SK-N-SH (cell line): ENCODE measurements around the gene RAB6B. TPM values are rescaled to one million over a fixed set of nuclear protein-coding genes. Genes with fewer than 3 reads are reported as not detected.

Experiments
- CTCF ChIA-PET: fragments of 300-600, 350-600 bp; formaldehyde crosslinking; extraction: SDS; loops from one replicate; lab custom pipeline; 2021; lab: Yijun Ruan, JAX
- POLR2A ChIA-PET: fragments of 350-600 bp; sonication (Branson Sonifier 250); formaldehyde crosslinking; extraction: SDS; loops from one replicate; lab custom pipeline; 2020; ENCODE audit warnings: antibody characterized with exemption, inconsistent platforms; lab: Yijun Ruan, JAX
- DNase-seq: peaks from one replicate; pipeline ENCODE4 v3.0.0; 2012
- H2AFZ ChIP-seq: fragments of 200-600 bp; sonication (generic); 2 replicates; pipeline ENCODE4 v1.8.1; 2016; ENCODE audit warnings: antibody characterized with exemption, mild to moderate bottlenecking, low read depth
- H3F3A ChIP-seq: fragments of 200-600 bp; sonication (generic); replicated peaks from 2 replicates; pipeline ENCODE3; 2016; ENCODE audit warnings: antibody characterized with exemption, mild to moderate bottlenecking; ENCODE audit not compliant: insufficient read depth
- H3K27ac ChIP-seq, 2 experiments: fragments of 200-500 bp in 1 of 2; fragments of 200-600 bp in 1 of 2; sonication (Bioruptor generic) in 1 of 2; sonication (generic), shearing (Covaris generic) in 1 of 2; 2 replicates each; pipeline versions ENCODE4 v1.5.1 to v1.6.1; 2014 to 2016; ENCODE audit warnings: low read depth in 2 of 2, inconsistent platforms in 1 of 2, low read length in 1 of 2, mild to moderate bottlenecking in 1 of 2, mixed read lengths in 1 of 2
- H3K27me3 ChIP-seq: fragments of 200-600 bp; sonication (generic), shearing (Covaris generic); 2 replicates; pipeline ENCODE4 v1.6.1; 2016; ENCODE audit warnings: mixed run types; ENCODE audit not compliant: insufficient read depth
- H3K36me3 ChIP-seq, 2 experiments: fragments of 200-500 bp in 1 of 2; fragments of 200-600 bp in 1 of 2; sonication (Bioruptor generic) in 1 of 2; sonication (generic) in 1 of 2; replicated peaks in 1 of 2; 2 replicates each; pipeline versions ENCODE3 to v1.5.1; 2014 to 2016; ENCODE audit warnings: low read length in 1 of 2, mild to moderate bottlenecking in 1 of 2; ENCODE audit not compliant: insufficient read depth in 2 of 2, control insufficient read depth in 1 of 2
- H3K4me1 ChIP-seq, 2 experiments: fragments of 200-500 bp in 1 of 2; fragments of 200-600 bp in 1 of 2; sonication (Bioruptor generic) in 1 of 2; sonication (generic), shearing (Covaris generic) in 1 of 2; 2 replicates each; pipeline versions ENCODE4 v1.5.1 to v1.6.1; 2014 to 2016; ENCODE audit warnings: low read depth in 1 of 2, low read length in 1 of 2, mixed run types in 1 of 2; ENCODE audit not compliant: insufficient read depth in 2 of 2, control insufficient read depth in 1 of 2
- H3K4me2 ChIP-seq: fragments of 200-600 bp; sonication (generic), shearing (Covaris generic); 2 replicates; pipeline ENCODE4 v1.6.1; 2017; ENCODE audit warnings: mixed run types
- H3K4me3 ChIP-seq, 2 experiments: fragments of 200-500 bp in 1 of 2; fragments of 200-600 bp in 1 of 2; sonication (Bioruptor generic) in 1 of 2; sonication (generic), shearing (Covaris generic) in 1 of 2; 2 replicates each; pipeline versions ENCODE4 v1.5.1 to v1.8.1; 2014 to 2016; ENCODE audit warnings: low read depth in 2 of 2, inconsistent platforms in 1 of 2, low read length in 1 of 2, mild to moderate bottlenecking in 1 of 2, mixed read lengths in 1 of 2, moderate library complexity in 1 of 2
- H3K79me2 ChIP-seq: fragments of 200-600 bp; sonication (generic); 2 replicates; pipeline ENCODE4 v1.8.1; 2017; ENCODE audit warnings: mild to moderate bottlenecking; ENCODE audit not compliant: insufficient read depth
- H3K9ac ChIP-seq: fragments of 200-600 bp; sonication (generic); 2 replicates; pipeline ENCODE4 v1.6.1; 2017; ENCODE audit warnings: mixed run types
- H3K9me2 ChIP-seq: fragments of 200-600 bp; sonication (generic); 2 replicates; pipeline ENCODE4 v1.6.1; 2017; ENCODE audit warnings: mixed run types
- H3K9me3 ChIP-seq: fragments of 200-600 bp; sonication (generic); 2 replicates; pipeline ENCODE4 v1.6.1; 2017; ENCODE audit warnings: mixed run types, mild to moderate bottlenecking, moderate library complexity
- H4K20me1 ChIP-seq: fragments of 200-600 bp; sonication (generic); 2 replicates; pipeline ENCODE4 v1.6.1; 2017; ENCODE audit warnings: mild to moderate bottlenecking, mixed run types; ENCODE audit not compliant: insufficient read depth
- ELF1 ChIP-seq: IDR thresholded peaks from 2 replicates; pipeline ENCODE4 v1.4.0; 2012
- EP300 ChIP-seq, 2 experiments: IDR thresholded peaks; 2 replicates each; pipeline versions ENCODE4 v1.4.0 to v1.6.1; 2012; ENCODE audit warnings: borderline replicate concordance in 1 of 2, low read depth in 1 of 2, low read length in 1 of 2
- GABPA ChIP-seq: IDR thresholded peaks from 2 replicates; pipeline ENCODE4 v1.4.0; 2012; ENCODE audit warnings: low read depth, mild to moderate bottlenecking
- GATA2 ChIP-seq: sonication (generic); formaldehyde crosslinking; IDR thresholded peaks from 2 replicates; pipeline ENCODE4 v1.5.0; 2020; ENCODE audit warnings: mild to moderate bottlenecking, missing genetic modification reagents
- JUND ChIP-seq: IDR thresholded peaks from 2 replicates; pipeline ENCODE4 v1.4.0; 2012
- MEF2A ChIP-seq: IDR thresholded peaks from 2 replicates; pipeline ENCODE4 v1.4.0; 2012; ENCODE audit warnings: low read depth, borderline replicate concordance
- MXI1 ChIP-seq: IDR thresholded peaks from 2 replicates; pipeline ENCODE4 v1.6.1; 2012; ENCODE audit warnings: mild to moderate bottlenecking, low read depth, low read length, improper control_type of control experiment
- NFIC ChIP-seq: IDR thresholded peaks from 2 replicates; pipeline ENCODE4 v1.4.0; 2012; ENCODE audit warnings: borderline replicate concordance
- NRF1 ChIP-seq: IDR thresholded peaks from 2 replicates; pipeline ENCODE4 v1.6.1; 2012; ENCODE audit warnings: low read depth, mild to moderate bottlenecking, low read length
- PBX3 ChIP-seq: IDR thresholded peaks from 2 replicates; pipeline ENCODE4; 2012
- RAD21 ChIP-seq: IDR thresholded peaks from 2 replicates; pipeline ENCODE4 v1.6.1; 2012; ENCODE audit warnings: mild to moderate bottlenecking, low read length
- RCOR1 ChIP-seq: fragments of 150-350 bp; IDR thresholded peaks from 2 replicates; pipeline ENCODE4 v1.6.1; 2017; ENCODE audit warnings: antibody characterized with exemption, low read length
- RXRA ChIP-seq: IDR thresholded peaks from 2 replicates; pipeline ENCODE4 v1.4.0; 2012; ENCODE audit warnings: low read depth, mild to moderate bottlenecking, borderline replicate concordance
- SIN3A ChIP-seq: IDR thresholded peaks from 2 replicates; pipeline ENCODE4 v1.6.1; 2012; ENCODE audit warnings: low read depth, mild to moderate bottlenecking, low read length, moderate library complexity, borderline replicate concordance
- SMC3 ChIP-seq: IDR thresholded peaks from 2 replicates; pipeline ENCODE4 v1.6.1; 2012; ENCODE audit warnings: low read depth, low read length, improper control_type of control experiment
- TAF1 ChIP-seq: IDR thresholded peaks from 2 replicates; pipeline ENCODE4 v1.6.1; 2012; ENCODE audit warnings: low read depth, mild to moderate bottlenecking, low read length, moderate library complexity, borderline replicate concordance
- TCF12 ChIP-seq: IDR thresholded peaks from 2 replicates; pipeline ENCODE4 v1.4.0; 2012
- ZBTB33 ChIP-seq: IDR thresholded peaks from 2 replicates; pipeline ENCODE4 v1.4.0; 2012; ENCODE audit warnings: low read depth, borderline replicate concordance
- WGBS: methylation state at CpG from one replicate; pipeline ENCODE4 v1.1.6; 2017; ENCODE audit warnings: low lambda C conversion rate; 5-methylcytosine and 5-hydroxymethylcytosine counted together
- polyA plus RNA-seq, 3 experiments: library from polyadenylated mRNA; depleted of rRNA; stranded (reverse); fragments of >200 nt; gene quantifications; 2 replicates each; pipeline ENCODE4 v1.2.3, GENCODE V29; 2012
- TF ChIP-seq, protein P1 (sequence below): IDR thresholded peaks from 2 replicates; pipeline ENCODE4 v1.6.1; 2012; ENCODE audit warnings: mild to moderate bottlenecking, low read depth, low read length, moderate library complexity

The RAB6B gene
- polyA plus RNA-seq, 1 of the 3 experiments (the other 2 are of a cell fraction), result 9.3 TPM

- no peaks in the 10 kb centered on the region for H3K79me2 ChIP-seq
- peaks cover 0 to 2% of the 10 kb centered on the region in 2 experiments; a peak in 1 of 4 replicates for H3K4me1 ChIP-seq
- 0 out of 2 replicates have a peak, but pooled peaks cover 4% of the 10 kb centered on the region for H3K27me3 ChIP-seq
- no peaks in the 10 kb centered on the region for H3F3A ChIP-seq
- no peak for DNase-seq
- 84% methylated on average over 6 of the region's 8 CpGs for WGBS
- no peak overlapping the region for H3K4me2 ChIP-seq
- CTCF ChIA-PET, result interaction anchor here (0.7 to 3.2 kb wide), 5 partner anchors 9 to 288 kb away, joined by 3 to 17 read pairs (median 4); no protein-coding TSS in a partner anchor
- H3K27ac ChIP-seq, result peak overlapping the region in 1 of 2 experiments; percentile 44; a peak in 1 of 4 replicates
- H4K20me1 ChIP-seq, result no peaks in the 10 kb centered on the region
- TF ChIP-seq MXI1 (no peak), SIN3A (no peak)
- no peak overlapping the region for H3K4me3 ChIP-seq
- H3K9ac ChIP-seq, result no peak overlapping the region
- H3K36me3 ChIP-seq, result no peaks in the 10 kb centered on the region
- H2AFZ ChIP-seq, result no peak overlapping the region
- no peaks in the 10 kb centered on the region for H3K9me3 ChIP-seq
- H3K9me2 ChIP-seq, result no peaks in the 10 kb centered on the region
- POLR2A ChIA-PET, result no interaction called here
These were observed 41.5 kb upstream of the RAB6B start for GRCh38 chr3:133937061-133937686.

- Histone ChIP-seq H3F3A (no peaks in the 10 kb centered on the region), H3K79me2 (no peaks in the 10 kb centered on the region), H2AFZ (no peak overlapping the region), H3K9ac (no peak overlapping the region), H4K20me1 (no peaks in the 10 kb centered on the region), H3K4me3 (no peak overlapping the region), H3K4me1 (peaks cover 0 to 2% of the 10 kb centered on the region in 2 experiments; a peak in 1 of 4 replicates), H3K9me3 (no peaks in the 10 kb centered on the region), H3K9me2 (no peaks in the 10 kb centered on the region), H3K4me2 (no peak overlapping the region), H3K27me3 (0 out of 2 replicates have a peak, but pooled peaks cover 4% of the 10 kb centered on the region), H3K27ac (no peak overlapping the region), H3K36me3 (no peaks in the 10 kb centered on the region)
- ChIA-PET POLR2A (no interaction called here), CTCF (interaction anchor here (1.2 to 3.2 kb wide), 4 partner anchors 8 to 289 kb away, joined by 3 to 17 read pairs (median 5); no protein-coding TSS in a partner anchor)
- TF ChIP-seq RCOR1 (no peak), SIN3A (no peak), MEF2A (no peak), GABPA (no peak), TAF1 (no peak), TCF12 (no peak), RXRA (no peak), NRF1 (no peak), ELF1 (no peak), GATA2 (no peak), SMC3 (no peak), ZBTB33 (no peak), EP300 (IDR thresholded peaks at IDR 0.05; ENCODE audit: borderline replicate concordance in 1 of 2, low read depth in 1 of 2, low read length in 1 of 2) (no peak), PBX3 (no peak), JUND (no peak), NFIC (no peak), RAD21 (no peak)
- TF ChIP-seq, protein P1, sequence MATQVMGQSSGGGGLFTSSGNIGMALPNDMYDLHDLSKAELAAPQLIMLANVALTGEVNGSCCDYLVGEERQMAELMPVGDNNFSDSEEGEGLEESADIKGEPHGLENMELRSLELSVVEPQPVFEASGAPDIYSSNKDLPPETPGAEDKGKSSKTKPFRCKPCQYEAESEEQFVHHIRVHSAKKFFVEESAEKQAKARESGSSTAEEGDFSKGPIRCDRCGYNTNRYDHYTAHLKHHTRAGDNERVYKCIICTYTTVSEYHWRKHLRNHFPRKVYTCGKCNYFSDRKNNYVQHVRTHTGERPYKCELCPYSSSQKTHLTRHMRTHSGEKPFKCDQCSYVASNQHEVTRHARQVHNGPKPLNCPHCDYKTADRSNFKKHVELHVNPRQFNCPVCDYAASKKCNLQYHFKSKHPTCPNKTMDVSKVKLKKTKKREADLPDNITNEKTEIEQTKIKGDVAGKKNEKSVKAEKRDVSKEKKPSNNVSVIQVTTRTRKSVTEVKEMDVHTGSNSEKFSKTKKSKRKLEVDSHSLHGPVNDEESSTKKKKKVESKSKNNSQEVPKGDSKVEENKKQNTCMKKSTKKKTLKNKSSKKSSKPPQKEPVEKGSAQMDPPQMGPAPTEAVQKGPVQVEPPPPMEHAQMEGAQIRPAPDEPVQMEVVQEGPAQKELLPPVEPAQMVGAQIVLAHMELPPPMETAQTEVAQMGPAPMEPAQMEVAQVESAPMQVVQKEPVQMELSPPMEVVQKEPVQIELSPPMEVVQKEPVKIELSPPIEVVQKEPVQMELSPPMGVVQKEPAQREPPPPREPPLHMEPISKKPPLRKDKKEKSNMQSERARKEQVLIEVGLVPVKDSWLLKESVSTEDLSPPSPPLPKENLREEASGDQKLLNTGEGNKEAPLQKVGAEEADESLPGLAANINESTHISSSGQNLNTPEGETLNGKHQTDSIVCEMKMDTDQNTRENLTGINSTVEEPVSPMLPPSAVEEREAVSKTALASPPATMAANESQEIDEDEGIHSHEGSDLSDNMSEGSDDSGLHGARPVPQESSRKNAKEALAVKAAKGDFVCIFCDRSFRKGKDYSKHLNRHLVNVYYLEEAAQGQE, result no peak
- 69% methylated on average over 10 of the region's 13 CpGs for WGBS
- DNase-seq, result no peak
These were observed 40.4 kb upstream of the RAB6B start for GRCh38 chr3:133935843-133936769.
